HEK293 (cell line): ENCODE data around the gene GMDS.

ENCODE experiments used
- KLF7 ChIP-seq: fragments of 450-650 bp; formaldehyde crosslinking; IDR thresholded peaks from 2 replicates; pipeline ENCODE4 v1.5.1; 2016; ENCODE audit warnings: missing biosample characterization, missing genetic modification characterization, borderline replicate concordance
- KLF9 ChIP-seq: fragments of 450-650 bp; formaldehyde crosslinking; IDR thresholded peaks from 2 replicates; pipeline ENCODE4 v1.5.1; 2016; ENCODE audit warnings: missing biosample characterization, missing genetic modification characterization, low read depth
- REST ChIP-seq: fragments of 450-650 bp; formaldehyde crosslinking; IDR thresholded peaks from 2 replicates; pipeline ENCODE4 v1.5.1; 2016; ENCODE audit warnings: missing biosample characterization, missing genetic modification characterization
- ZBTB1 ChIP-seq: fragments of 450-650 bp; formaldehyde crosslinking; IDR thresholded peaks from 2 replicates; pipeline ENCODE4 v1.5.1; 2016; ENCODE audit warnings: missing biosample characterization, missing genetic modification characterization
- ZBTB10 ChIP-seq: fragments of 450-650 bp; formaldehyde crosslinking; IDR thresholded peaks from 2 replicates; pipeline ENCODE4 v1.5.1; 2016; ENCODE audit warnings: missing biosample characterization, missing genetic modification characterization
- ZNF174 ChIP-seq: fragments of 450-650 bp; formaldehyde crosslinking; IDR thresholded peaks from 2 replicates; pipeline ENCODE4 v1.5.0; 2017; ENCODE audit warnings: missing biosample characterization, mild to moderate bottlenecking, missing genetic modification characterization
- ZNF184 ChIP-seq: fragments of 450-650 bp; IDR thresholded peaks from 2 replicates; pipeline ENCODE4 v1.5.1; 2018; ENCODE audit warnings: missing biosample characterization, mild to moderate bottlenecking, missing genetic modification characterization
- ZNF530 ChIP-seq: fragments of 450-650 bp; formaldehyde crosslinking; IDR thresholded peaks from 2 replicates; pipeline ENCODE4 v1.5.1; 2016; ENCODE audit warnings: low read depth, missing biosample characterization, missing genetic modification characterization
- ZNF785 ChIP-seq: fragments of 450-650 bp; formaldehyde crosslinking; IDR thresholded peaks from 2 replicates; pipeline ENCODE4 v1.5.1; 2016; ENCODE audit warnings: missing biosample characterization, missing genetic modification characterization
- ZSCAN30 ChIP-seq: fragments of 450-650 bp; IDR thresholded peaks from 2 replicates; pipeline ENCODE4 v1.5.1; 2018; ENCODE audit warnings: missing biosample characterization, mild to moderate bottlenecking, missing genetic modification characterization, moderate library complexity

GRCh38 chr6:1864496-1864895 lies 380.9 kb downstream of the GMDS start:
- TF ChIP-seq KLF7 (tag by site-specific recombination) (no peak), ZNF184 (tag by site-specific recombination) (0 out of 2 replicates have a peak, but pooled peaks have one; percentile 42), ZBTB10 (tag by site-specific recombination) (no peak), REST (tag by site-specific recombination) (no peak), ZSCAN30 (tag by site-specific recombination) (no peak), ZBTB1 (tag by site-specific recombination) (no peak), KLF9 (tag by site-specific recombination) (no peak), ZNF174 (tag by site-specific recombination) (no peak), ZNF785 (tag by site-specific recombination) (no peak), ZNF530 (tag by site-specific recombination) (no peak)
